NCI-H460 (cell line): ENCODE results near the gene DLX4. TPM values are rescaled to one million over a fixed set of nuclear protein-coding genes. Genes with fewer than 3 reads are reported as not detected.

Experiments used
- DNase-seq: peaks from one replicate; pipeline ENCODE4 v3.0.0-alpha.2; 2016; ENCODE audit warnings: low read depth; ENCODE audit errors: extremely low read depth
- total RNA-seq: library from RNA; depleted of rRNA; stranded (reverse); fragments of >200 nt; shearing (Covaris generic); gene quantifications from 2 replicates; pipeline ENCODE4 v1.2.3, GENCODE V29; 2014

The DLX4 gene
- total RNA-seq, 1 experiment from 2014 or later = 0.54 TPM

DNA sequence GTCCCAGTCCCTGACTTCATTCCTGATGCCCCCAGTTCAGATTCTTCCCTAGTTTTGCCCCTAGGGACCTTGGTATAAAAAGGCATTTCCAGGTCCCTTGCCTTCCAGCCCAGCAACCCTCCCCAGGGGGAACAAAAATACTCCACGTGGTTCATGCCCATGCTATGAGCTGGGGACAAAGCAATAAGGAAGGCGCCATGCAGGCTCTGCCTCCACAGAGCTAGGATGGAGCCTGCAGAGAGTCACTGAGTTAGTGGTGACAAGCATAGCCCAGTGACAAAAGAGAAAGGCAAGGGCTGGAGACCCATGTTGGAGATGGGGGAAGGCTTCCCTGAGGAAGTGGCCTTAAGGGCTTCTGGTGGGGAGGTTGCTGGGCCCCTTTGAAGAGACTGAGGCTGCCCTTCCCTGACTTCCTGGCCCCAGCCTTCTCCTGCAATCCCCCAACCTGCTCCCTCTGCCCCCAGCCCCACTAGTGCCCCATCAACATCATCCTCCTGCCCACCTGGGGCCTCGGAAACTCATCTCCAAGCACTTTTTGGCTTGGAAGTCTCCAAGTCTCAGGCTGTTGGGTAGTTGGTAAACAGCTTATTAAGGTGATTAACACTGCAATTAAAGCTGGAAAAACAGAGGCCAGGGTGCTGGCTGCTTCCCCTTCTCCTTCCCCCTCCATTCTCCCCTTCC is 16.5 kb downstream of the DLX4 start:
- no peak for DNase-seq

DNA sequence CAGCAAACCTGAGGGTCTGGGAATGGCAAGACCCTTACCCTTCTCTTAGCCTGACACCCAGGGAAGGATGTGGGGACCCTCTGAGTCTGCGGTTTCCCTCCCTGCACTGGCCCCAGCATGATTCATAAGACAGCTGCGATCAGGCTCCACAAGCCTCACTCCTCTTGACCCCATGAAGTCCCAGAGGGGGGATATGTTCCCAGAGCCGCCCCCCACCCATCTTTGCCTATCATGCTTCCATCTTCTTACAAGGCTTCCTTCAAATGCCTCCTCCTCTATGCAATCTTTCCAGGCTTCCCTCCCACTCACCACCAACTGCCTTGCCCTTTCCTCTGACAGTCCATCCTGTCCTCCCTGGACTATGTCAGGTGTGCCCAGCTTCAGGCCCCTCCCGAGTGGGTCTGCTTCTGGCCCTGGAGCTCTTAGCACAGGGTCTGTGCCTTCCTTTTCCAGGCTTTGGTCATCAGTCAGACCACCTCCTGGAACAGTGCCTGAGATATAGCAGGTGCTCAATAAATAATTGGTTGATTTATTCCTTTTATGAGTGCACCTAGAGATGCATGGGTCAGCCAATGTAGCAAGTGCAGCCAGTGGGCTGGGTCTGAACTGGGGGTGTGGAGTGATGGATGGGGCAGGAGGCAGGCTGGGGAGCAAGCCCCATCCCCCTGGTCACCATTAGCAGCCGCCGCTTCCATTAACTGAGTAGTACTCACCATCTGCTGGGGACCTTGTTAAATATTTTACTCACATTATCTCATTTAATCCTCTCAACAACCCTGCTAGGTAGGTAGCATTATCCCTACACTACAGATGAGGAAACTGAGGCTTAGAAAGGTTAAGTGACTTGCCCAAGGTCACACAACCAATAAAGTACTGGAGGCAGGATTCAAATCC is 17.7 kb downstream of the DLX4 start:
- no peak for DNase-seq

DNA sequence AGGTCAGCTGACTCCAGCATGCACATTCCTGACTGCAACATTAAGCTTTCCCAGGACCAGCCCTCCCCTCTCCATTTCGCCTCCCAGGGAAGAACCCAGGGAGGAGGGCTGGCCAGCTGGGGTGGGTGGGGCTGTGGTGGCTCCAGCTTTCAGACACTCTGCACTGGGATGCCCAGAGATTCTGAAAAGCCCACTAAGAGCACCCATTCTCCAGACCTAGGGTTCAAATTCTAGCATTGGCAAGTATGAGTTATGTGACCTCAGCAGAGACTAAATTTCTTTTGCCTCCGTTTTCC is 18.2 kb downstream of the DLX4 start:
- no peak for DNase-seq

DNA sequence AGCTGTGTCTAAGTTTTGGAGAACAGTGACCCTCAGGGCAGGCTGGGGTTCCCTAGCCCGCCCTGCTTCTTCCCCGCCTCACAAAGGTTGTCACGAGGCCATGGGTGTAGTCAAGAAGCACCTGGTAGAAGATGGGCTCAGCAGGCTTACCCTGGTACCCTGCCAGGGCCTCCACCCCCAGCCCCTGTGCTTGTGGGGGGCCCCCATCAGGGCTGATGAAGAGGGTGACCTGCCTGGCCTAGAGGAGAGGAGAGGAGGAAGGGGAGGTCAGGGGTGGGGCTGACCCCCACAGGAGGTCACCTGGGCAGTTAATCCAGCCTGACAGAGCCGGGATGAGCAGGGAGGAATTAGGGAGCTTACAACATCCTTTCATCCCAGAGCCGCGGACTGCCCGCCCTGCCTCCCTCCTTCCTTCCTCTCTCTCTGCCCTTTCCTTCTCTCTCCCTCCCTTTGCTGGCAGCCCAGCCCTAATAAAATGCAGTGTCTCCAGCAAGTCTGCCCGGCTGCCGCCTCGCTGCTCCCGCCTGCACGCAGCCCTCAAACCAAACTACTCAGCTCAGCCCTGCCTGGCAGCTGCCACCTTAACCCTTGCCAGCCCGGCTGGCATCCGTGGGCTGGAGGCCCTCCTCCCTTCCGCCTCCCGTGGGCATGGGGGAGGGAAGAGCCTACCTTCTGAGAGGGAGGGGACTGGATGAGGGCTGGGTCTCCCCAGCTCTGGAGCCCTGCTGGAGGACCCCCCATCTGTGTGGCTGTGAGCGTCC is 18.9 kb downstream of the DLX4 start:
- no peak for DNase-seq

DNA sequence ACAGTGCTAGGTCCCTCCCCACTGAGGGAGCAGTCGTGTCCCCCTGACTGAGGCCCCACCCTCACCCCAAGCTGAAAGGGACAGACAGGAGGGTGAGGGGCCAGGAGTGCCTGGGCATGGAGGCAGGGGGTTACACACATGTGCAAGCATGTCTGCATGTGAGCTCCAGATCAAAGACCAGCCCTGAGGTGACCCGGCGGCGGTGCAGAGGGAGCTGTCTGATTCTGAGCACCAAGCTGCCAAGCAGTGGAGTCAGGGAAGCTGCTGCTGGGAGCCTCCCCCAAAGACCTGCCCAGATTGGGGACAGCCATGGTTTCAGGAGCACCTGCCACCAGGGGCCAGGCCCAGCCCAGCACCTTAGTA is 20.5 kb downstream of the DLX4 start:
- no peak for DNase-seq

DNA sequence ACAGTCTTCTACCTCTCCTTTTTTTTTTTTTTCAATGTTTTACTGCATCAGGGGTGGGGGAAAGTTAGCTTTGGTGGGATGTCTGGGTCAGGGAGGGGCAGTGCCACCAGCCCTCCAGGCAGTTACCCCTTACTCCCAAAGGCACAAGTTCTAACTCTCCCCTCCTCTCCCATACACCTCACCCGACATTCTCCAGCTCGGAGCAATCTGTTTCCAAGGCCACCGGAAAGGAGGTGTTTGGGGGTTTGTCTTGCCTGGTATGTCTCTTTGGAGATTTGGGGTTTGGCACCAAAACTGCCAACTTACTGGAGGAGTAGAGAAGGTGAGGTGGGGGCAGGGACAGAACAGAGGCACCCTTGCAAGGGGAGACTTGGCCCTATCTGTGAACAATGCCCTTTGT is 21.3 kb downstream of the DLX4 start:
- DNase-seq = no peak

DNA sequence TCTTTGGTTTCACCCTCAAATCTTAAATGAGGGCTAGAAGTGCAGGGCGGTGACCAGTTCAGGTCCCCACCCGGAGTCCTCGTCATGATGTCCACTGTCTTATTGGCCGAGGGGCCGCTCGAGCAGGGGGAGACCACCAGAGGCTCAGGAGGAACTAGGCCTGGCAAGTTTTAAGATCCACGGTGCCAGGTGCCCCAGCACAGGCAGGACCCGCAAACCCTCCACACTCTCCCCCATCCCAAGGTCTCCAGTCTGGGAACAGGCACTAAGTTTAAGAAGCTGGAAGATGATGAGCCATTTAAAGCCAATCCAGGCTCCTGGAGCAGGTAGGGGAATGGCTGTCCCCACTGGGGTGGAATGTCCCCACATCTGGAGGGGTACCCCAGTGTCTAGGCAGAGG is 21.9 kb downstream of the DLX4 start:
- no peak for DNase-seq

DNA sequence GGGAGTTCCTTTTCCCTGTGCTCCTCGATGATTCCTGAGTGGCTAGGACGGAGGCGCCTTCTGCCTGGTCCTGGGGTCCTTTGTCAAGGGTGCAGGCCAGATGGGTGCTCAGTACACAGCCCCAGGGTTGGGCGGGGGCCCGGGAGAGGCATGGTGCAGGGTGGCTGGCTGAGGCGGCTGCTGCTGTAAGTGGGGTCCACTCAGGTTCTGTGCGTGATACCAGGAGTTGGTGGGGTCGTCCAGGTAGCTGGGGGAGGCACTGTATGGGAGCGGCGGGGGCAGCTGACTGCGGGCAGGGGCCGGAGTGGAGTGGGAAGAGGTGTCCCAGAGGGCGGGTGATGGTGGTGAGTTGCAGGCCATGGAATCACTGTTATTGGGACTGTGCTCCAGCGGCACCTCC is 22.4 kb downstream of the DLX4 start:
- DNase-seq = no peak

DNA sequence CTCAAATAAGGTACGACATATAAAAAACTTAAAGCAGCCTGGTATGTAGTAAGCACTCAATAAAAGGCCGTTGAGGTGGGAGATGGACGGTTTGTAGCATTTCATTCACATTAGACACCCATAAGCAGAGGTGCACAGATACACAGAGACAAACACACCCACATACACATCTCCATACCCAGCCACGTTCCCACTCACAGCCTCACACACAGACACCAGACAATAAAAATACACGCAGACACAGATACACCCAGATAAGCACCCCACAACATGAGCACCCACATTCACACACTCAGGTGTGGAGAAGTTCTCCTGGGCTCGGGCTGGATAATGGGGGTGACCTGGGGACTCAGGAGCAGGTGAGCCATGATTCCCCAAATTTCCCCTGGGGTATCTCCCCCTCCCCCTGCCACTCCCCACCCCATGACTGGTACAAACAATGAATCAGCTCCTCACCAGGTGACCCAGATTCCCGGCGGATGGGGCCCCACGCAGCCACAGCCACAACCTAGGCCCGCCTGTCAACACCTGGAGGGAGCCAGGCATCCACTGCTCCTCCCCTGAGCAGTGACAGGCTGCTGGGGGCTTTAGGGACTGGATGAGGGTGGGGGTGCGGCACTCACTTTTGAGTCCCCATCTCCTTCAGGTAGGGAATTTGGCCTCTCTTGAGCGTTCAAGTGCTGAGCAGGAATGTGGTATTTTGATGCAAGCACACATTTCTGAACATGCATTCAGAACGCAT is 23.4 kb downstream of the DLX4 start:
- no peak for DNase-seq

DNA sequence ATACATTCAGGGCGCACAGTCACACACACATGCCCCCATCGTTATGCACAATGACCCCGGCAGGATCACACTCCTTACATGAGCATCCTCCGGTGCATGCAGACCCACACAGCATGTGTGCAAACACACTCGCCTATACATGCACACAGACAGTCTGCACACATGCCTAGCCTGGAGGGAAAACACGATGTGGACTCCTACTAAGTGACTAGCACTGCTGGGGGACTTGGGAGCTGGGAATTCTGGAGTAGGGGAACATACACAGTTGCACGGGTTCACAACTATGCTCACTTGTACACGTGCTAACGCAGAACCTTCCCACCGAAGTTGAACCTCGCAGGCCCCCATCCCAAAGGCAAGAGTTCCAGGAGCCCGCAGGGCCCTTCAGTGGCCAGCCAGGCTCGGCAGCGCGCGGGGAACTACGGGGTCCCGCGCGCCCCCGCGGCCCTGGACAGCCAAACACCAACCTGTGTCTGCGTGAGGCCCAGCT is 24.0 kb downstream of the DLX4 start:
- DNase-seq = no peak

DNA sequence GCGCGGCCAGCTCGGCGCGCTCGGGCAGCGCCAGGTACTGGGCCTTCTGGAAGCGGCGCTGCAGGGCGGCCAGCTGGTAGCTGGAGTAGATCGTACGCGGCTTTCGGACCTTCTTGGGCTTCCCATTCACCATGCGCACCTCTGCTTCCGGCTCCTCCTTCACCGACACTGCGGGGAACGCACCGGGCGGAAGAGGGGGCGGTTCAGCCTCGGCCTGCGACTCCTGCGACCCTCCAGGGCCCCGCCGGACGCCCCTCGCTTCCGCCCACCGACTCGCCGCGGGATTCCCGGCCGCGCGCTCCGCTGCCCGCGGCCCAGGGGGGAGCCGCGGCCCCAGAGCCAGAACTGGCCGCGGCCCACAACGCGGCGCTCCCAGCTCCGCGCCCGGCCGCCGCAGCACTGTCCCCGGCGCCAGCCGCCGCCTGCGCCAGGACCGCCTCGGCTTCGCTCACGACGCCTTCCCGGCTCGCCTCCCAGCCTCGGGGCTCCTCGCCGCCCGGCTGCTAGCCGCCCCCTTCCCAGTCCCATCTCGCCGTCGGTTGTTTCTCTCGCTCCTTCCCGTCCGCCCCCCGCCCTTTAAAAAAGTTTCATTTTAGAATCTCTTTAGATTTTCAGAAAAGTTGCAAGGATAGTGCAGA is 24.6 kb downstream of the DLX4 start:
- no peak for DNase-seq

DNA sequence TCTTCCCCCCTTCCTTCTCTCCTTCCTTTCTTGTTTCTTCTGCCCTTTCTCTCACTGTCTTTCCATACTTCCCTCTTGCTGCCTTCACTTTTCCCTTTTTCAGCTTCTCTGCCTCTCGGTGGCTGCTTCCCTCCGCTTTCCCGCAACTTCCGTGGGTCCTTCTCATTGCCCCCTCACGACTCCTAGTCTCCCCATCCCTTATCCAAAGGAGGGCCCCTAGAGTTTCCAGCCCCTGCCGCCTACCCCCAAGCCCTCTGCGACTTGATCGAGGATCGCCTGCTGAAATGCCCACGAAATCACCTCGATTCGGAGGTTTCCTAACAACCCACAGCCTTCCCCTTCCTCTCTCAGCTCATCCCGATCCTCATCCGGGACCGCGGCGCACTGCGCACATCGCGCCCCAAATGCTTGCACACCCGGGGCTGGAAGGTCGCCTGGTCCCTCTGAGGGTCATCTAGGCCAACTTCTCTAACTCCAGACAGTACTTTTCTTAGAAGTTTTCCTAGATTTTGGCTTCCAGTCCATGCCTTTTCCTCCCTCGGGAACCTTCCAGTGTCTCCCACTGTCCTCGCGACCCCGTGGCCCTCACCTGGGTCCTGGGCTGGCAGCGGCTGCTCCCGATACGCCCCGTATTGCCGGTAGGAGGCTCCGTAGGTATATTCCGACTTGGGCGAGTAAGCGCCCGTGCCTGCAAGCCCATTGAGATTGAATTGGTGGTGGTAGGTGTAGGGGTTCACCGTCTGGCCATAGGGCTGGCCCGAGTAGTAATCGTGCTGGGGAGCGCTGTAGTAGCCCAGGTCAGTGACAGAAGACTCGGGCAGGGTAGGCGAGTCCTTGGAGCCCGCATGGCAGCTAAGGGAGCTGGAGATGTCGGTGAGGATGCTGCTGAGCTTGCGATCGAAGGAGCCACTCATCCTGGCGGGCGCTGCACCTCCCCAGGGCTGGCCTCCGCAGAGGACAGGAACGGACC is 25.4 kb downstream of the DLX4 start:
- no peak for DNase-seq

DNA sequence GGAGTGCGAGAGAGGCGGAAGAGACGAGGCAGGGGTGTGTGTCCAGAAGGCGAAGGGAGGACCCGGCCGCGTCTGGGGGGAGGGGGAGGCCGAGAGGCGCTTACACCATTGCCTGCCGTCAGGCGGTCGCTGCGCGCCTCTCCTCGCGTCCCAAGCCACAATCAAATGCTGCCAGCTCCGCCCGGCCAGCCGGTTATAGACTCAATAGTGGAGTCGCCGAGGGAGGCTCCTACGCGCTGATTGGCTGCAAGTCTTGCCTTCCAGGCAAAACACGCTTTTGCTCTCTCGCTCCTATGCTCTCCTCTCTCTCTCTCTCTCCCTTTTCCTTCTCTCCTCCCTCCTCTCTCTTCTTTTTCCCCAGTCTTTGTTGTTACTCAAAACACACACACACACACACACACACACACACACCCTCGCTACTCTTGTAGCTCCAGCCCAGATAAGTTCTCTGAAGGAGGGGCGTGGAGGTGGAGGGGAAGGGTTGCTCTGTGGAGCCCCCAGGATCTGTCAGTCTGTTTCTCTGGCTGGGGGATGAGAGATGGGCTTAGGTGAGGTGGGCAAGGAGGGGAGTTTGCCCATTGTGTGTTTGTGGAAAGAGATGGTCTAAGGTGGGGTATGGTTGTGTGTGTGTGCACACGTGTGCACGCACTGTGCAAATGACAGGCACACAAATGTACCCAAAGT is 26.2 kb downstream of the DLX4 start, which contains the start of gene DLX3:
DLX3 (minus strand) TSS at position 170 of the 684 bp plus-strand sequence. CDS start 226 bp downstream, outside the sequence.
- DNase-seq = peak; percentile 55

DNA sequence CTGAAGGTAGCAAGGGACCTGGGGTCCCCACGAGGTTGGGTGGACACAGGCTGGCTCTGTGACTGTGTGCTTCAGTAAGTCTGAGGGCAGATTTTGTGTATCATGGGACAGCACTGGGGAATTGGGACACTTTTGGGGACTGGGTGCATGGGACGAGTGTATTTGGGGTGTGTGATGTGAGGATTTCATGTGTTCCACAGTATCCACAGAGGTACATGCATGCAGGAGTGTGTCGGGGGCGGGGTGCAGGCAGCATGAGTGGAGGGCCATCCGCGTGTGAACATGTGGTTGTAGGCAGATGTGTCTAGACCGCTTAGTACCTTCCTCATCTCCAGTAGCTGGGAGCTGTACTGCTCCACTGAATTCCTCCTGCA is 27.1 kb downstream of the DLX4 start:
- no peak for DNase-seq

DNA sequence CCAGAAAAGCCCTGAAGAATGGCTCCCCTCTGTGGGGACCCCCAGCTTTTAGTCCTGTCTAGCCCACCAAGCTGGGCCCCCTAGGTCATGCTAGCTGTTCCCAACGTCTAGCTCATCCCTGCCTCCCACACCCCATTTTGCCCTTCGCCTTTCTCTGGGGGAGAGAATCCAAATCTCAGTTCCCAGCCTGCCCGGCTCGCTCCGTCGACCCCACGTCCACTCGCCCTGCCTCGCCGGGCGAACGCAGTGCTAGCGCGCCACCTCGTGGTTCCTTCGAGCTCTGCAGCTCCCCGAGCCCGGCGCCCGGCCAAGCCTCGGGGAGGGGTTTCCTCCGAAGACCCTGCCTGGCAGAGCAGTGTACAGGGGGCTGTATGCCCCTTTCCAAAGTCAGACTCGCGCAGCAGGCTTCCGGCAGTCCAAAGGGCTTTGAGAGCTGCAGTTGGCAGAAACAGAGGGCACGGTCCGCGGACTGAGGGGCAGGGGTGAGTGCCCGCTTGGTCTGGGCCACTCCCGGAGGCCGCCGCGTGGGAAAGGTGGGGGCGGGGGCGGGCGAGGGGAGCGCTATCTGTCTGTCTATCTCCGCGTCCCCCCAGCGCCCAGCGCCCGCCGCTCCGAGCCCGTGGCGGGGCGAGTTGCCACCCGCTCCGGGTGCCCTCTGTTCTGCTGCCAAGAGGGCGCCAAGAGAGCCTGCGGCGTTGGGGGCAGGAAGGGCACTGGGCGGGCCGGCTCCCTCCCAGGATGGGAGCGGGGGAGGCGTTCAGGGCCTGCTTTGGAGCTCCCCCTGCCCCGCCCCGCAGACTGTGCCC is 27.7 kb downstream of the DLX4 start:
- peak; percentile 33 for DNase-seq

DNA sequence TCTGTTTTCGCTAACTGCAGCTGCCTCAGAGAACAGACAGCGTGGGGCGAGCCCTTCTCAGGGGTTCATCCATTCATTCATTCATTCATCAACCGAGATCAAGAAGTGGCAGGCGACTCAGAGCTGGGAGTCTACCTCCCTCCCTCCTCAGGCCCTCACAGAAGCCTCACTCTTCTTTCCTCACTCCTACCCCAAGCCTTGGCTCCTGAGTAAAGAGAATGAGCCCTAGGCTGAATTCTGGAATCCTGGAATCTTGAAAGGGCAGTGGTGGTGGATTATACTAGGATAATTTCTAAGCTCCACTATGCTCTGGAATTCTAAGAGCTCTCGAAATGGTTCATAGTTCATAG is 28.3 kb downstream of the DLX4 start:
- no peak for DNase-seq

DNA sequence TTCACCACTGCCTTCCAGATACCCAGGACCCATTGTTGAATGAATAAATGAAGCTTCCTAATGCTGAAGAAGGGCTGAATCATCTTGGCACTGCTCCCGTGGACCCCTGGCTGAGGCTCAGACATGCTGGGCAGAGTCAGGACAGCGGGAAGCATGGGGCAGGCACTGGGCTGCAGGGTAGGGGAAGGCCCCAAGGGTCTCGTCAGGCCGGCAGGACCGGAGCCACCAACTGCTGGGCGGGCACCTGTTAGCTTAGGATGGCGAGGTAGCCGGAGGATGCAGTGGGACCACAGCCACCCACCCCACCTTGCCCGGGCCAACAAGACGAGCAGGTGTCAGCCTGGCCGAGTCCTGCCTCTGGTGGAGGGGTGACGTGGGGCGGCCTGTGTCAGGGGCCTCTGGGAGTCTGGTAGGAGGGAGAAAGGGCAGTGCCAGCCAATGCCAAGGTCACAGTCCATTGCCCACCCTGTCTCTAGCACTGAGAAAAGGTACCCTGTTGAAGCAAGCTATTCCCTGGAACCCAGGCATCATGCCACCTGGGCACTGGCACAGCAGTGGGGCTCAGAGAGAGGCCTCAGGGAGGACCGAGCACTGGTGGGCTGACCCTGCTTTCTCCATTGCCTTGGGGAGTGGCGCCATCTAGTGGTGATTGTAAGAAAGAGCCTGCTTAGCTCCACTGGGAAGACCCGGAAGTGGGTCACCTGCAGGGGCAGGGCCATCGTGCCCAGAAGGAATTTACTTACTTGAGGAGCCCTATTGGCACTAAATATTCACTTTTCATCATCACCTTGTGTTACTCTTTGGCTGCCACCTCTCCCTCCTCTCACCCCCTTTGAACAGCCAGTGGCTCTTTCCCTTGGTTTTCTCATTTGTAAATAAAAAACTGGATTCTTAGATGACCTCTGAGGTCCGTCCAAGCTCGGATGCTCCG is 29.0 kb downstream of the DLX4 start:
- peak; percentile 92 for DNase-seq
